Measurements from ENCODE around the gene NUDT16. TPM values are rescaled to one million over a fixed set of nuclear protein-coding genes. Genes with fewer than 3 reads are reported as not detected.

Gene NUDT16
- total and polyA plus RNA-seq, 2 donors (not counting 3 experiments of a cell fraction or from before 2014, with no cell fraction given), result 13.2 to 28.5 TPM

GRCh38 chr3:131403216-131403895 is 21.8 kb downstream of the NUDT16 start:
- intact Hi-C loops (cut with micrococcal nuclease), result no loop called here
- H3K4me2 ChIP-seq (ENCODE audit: insufficient read depth, low read length), result peak overlapping the region; percentile 68
- CTCF ChIA-PET, result interaction anchor here (1.0 to 1.2 kb wide), 3 partner anchors 9 to 186 kb away, joined by 3 to 4 read pairs (median 3); no protein-coding TSS in a partner anchor

More at GRCh38 chr3:131403216-131403895, 21.8 kb downstream of the NUDT16 start:
- Histone ChIP-seq H3K9me1 (replicated peaks; ENCODE audit: control insufficient read depth, extremely low read depth, insufficient read depth, low read length) (no peaks in the 10 kb centered on the region), H3K27me3 (ENCODE audit: control insufficient read depth in 2 of 2, insufficient read depth in 2 of 2, low read length in 2 of 2) (no peaks in the 10 kb centered on the region), H2AFZ (ENCODE audit: low read depth, low read length) (no peak overlapping the region), H3K9ac (replicated peaks; ENCODE audit: extremely low read depth, insufficient read depth, low read length) (no peak overlapping the region), H3K36me3 (ENCODE audit: control insufficient read depth in 2 of 2, extremely low read depth in 1 of 2, insufficient read depth in 2 of 2, low read length in 2 of 2) (no peaks in the 10 kb centered on the region), H3K9me3 (replicated peaks; ENCODE audit: control insufficient read depth, insufficient read depth, low read length) (no peaks in the 10 kb centered on the region), H3K4me3 (replicated peaks in 1 of 3; ENCODE audit: insufficient read depth in 1 of 3, low read depth in 1 of 3, low read length in 3 of 3) (no peak overlapping the region), H3K27ac (ENCODE audit: insufficient read depth, low read depth, low read length) (no peak overlapping the region), H3K4me1 (ENCODE audit: control insufficient read depth, extremely low read depth, insufficient read depth, low read length) (peaks cover 24% of the 10 kb centered on the region), H3K79me2 (ENCODE audit: control insufficient read depth, insufficient read depth, low read length) (no peaks in the 10 kb centered on the region), H4K20me1 (replicated peaks; ENCODE audit: control insufficient read depth, extremely low read depth, insufficient read depth, low read length) (no peaks in the 10 kb centered on the region)
- BruUV-seq (replicated peaks), result no TSS peak
- TF ChIP-seq FOS (IDR thresholded peaks at IDR 0.05; ENCODE audit: borderline replicate concordance, insufficient read depth, low read length) (no peak), GATA2 (IDR thresholded peaks at IDR 0.05; ENCODE audit: insufficient read depth, insufficient read length, low read depth, low read length) (no peak), EZH2 (IDR thresholded peaks at IDR 0.05; ENCODE audit: borderline replicate concordance, low read depth, low read length, severe bottlenecking) (no peak), POLR2A (IDR thresholded peaks at IDR 0.05; ENCODE audit: low read depth, low read length) (no peak), JUN (IDR thresholded peaks at IDR 0.05; ENCODE audit: borderline replicate concordance, insufficient read depth, insufficient read length, low read depth) (no peak), CTCF (IDR thresholded peaks at IDR 0.05; ENCODE audit: extremely low read depth in 1 of 2, insufficient read depth in 1 of 2, low read depth in 1 of 2, low read length in 2 of 2) (no peak), MYC (IDR thresholded peaks at IDR 0.05; ENCODE audit: low read depth, low read length) (no peak), MAX (IDR thresholded peaks at IDR 0.05; ENCODE audit: insufficient read depth, insufficient read length) (no peak), POLR2AphosphoS5 (IDR thresholded peaks at IDR 0.05; ENCODE audit: insufficient read depth, low read depth, low read length) (no peak)
- FAIRE-seq, result no peak
- dilution Hi-C loops (cut with MboI; ENCODE audit: extremely low pct_ligation_motif_present, low sequenced_read_pairs), result no loop called here
- POLR2A ChIA-PET, result interaction anchor here (1.2 to 2.3 kb wide), 2 partner anchors 22 to 100 kb away, joined by 3 to 11 read pairs; partner anchors contain the start of gene NUDT16
- no peak for DNase-seq (ENCODE audit: low read depth, low spot score)
